GM21528 (cell line): ENCODE measurements around the gene SUSD6.
"Not testable (repeated sequence)": the region's sequence is repeated elsewhere in the genome, so short reads cannot be mapped to it uniquely, and the experiment has no call there.

ENCODE experiments used
- ATAC-seq: cut with Tn5 transposase; IDR thresholded peaks from one replicate; pipeline ENCODE4 v1.9.1; 2021; ENCODE audit warnings: mild to moderate bottlenecking, moderate library complexity; ENCODE audit not compliant: unreplicated experiment, low FRiP score

SUSD6 gene

DNA sequence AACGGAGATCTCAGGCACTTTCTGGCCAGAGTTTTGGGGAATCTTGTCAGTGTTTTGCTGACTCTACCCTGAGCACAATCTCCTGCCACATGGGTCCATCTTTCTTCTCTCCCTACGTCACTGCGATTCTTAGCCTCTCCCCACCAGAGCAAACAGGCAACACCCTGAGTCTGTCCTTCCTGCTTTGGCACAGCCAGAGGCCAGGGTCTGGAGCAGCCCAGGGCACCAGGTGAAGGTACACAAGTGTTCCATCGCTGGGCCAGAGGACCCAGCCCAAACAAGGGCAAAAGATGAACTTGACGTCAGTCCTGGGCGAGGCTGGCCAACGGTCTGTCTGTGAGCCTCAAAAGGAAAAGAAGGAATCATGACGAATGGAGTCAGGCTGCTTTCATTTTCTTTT is 24.0 kb upstream of the SUSD6 start:
- no peak for ATAC-seq

DNA sequence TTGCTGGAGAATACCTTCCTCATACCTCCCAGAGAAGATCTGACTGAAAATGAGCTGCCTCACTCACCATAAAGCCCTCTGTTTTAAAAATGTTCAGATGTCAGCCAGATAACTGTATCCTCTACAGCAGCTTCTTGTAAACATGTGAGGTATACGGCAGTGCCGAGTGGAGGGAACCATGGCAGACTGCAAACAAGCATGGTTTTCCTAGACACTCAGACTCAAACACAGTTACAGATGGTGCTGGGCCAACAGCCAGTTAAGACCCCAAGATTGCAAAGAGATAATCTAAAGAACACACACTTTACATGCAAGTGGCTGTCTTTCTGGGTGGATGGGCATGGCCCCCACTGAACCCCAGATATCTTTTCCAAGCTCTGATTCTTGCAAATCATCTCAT is 20.1 kb upstream of the SUSD6 start:
- no peak for ATAC-seq

DNA sequence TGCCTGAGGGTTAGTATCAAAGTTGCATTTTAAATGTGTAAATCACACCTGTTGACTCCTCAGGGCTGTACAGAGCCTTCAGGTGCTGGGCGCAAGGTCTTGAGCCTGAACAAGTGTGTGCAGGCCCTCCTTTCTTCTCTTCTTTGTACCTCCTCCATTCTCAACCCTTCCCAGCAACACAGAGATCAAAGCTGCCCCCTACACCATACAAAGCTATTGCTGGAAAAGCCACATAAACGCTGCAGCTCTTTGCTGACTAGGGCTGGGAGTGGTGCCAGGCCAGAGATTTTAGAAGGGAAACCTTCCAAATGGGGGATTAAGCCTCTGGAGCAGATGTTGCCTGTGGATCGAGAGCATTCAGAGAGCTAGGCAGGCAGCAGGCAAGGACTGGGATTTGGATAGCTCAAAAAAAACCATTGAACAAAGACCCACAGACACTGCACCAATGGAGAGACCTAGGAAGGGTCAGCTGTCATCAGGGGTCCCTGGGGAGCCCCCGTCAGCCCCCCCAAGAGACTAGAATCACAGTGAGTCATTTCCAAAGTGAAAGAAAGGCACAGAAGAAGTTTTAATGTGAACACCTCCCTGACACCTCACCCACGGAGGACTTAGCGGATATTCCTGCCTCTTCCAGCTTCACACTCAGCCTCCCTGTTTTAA is 18.2 kb upstream of the SUSD6 start:
- ATAC-seq: no peak

DNA sequence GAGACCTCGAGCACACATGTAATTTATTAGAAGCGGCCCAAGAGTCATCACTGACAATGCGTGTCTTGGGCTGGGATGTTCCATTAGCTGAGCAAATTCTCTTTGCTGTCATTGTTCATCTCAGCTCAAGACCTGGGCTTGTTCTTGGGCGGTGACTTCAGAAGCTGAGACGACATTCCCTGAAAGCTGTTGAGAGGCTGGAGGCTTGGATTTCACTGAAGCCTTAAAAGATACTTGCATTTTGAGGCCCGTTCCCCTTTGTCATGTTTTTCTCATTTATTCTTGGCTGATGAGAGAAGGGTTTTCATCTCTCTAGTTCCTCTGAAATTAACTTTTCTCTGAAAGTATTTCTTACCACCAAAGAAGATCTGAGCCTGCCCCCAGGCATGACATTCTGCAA is 16.6 kb upstream of the SUSD6 start:
- no peak for ATAC-seq

DNA sequence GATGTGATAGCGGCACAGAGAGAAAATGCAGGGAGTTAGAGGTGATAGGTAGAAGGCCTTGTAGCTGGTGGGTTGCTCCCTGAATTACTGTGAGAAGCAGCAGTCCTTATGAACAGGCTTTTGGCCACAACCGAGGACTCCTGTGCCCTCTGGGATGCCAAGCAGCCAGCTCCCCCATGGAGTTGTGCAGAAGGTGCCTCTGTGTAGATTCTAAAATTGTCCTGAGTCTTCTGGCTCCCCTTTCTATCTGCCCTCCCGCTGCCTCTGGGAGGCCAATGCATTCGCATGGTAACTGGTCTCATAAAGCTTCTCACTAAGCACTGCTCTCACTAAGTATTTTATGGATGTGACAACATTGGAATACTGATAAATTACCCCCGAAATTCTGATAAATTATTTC is 16.1 kb upstream of the SUSD6 start:
- no peak for ATAC-seq

DNA sequence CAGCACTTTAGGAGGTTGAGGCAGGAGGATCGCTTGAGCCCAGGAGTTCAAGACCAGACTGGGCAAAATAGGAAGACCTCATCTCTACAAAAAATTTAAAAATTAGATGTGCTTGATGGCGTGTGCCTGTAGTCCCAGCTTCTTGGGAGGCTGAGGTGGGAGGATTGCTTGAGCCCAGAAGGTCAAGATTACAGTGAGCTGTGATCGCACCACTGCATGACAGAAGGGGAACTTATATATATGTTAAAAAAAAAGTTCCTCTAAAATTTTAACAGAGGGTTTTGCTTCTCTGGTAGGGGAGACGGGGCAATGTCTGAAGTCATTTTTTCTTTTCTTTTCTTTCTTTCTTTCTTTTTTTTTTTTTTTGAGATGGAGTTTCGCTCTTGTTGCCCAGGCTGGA is 12.0 kb upstream of the SUSD6 start:
- not testable (repeated sequence) for ATAC-seq

DNA sequence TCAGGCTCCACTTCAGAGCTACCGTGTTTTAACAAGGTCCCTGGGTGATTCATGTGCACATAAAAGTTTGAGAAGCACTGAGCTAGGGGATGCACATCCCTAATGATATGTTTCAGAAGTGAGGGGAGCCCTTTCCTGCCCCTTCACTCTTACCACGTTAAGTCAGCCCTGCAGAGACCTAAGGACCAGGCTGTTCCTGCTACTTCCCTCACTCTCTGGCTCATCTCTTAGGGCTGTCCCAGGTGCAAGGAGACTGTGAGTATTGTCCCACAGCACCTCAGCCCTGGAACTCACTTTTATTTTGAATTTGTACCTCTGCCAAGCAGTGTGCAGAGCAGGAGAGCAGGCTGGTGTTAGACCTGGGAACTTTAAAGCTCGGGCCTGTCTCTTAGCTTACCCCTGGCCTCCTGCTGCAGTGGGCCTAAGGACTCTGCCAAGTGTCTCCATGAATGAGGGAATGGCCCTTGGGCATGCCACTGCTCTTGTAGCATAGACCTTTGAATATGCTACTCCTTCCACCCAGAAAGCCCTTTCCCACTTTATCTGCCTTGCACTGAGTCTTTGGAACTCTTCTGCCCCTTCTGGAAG is 11.0 kb upstream of the SUSD6 start:
- ATAC-seq: no peak

DNA sequence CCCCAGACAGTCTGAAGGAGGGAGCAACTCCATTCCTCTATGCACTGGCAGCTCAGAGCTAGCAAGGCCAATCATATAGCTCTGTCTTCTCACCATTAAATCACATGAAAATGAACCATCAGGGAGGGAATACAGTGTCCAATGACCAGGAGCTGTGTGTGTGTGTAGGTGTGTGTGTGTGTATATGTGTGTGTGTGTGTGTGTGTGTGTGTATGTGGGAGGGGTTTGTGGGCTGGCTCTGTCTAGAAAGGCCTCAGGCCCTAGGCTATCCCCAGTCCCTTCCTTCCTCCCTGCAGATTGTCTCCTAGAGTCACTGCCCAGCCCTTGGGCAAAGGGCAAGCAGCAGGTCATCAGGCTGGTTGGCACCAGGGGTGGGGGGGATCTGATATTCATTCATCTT is 5.7 kb upstream of the SUSD6 start:
- no peak for ATAC-seq

DNA sequence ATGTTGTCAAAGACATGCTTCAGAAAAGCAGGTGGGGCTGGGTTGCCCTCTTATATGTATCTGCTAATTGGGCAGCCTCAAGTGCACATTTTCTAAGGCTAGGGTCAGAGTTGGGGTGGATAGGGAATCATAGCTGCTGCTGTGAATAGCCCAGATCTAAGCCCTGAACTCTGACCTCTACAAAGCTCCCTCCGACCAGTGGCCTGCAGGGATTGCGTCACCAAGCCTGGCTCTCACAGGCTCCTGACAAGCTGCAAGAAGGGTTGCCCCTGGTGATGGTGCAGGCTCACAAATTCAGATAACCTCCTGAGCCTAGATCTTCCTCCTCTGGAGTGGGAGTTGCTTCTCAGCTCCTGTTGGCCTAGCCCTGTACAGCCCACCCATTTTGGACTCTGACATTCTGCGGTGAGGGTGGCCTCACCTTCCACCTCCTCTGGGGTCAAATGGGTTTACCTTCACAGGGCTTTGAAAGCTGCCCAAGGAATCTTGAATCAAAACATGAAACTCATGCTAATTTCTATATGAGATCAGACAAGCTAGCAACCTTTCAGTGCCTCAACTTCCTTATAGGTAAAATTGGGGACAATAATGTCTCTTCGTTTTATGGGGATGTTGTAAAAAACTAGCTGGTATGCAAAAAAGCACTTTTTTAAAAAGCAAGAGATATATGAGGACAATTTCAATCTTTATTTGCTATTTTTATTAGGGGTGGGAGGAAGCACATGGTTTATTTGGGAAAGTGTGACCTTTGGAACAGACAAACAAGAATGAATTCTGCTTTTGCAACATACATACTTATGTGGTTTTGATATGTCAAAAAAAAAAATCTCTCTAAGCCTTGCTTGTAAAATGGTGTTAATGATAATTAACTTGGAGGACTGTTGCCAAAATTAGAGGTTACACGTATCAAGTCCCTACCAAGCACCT is 4.9 kb upstream of the SUSD6 start:
- no peak for ATAC-seq

DNA sequence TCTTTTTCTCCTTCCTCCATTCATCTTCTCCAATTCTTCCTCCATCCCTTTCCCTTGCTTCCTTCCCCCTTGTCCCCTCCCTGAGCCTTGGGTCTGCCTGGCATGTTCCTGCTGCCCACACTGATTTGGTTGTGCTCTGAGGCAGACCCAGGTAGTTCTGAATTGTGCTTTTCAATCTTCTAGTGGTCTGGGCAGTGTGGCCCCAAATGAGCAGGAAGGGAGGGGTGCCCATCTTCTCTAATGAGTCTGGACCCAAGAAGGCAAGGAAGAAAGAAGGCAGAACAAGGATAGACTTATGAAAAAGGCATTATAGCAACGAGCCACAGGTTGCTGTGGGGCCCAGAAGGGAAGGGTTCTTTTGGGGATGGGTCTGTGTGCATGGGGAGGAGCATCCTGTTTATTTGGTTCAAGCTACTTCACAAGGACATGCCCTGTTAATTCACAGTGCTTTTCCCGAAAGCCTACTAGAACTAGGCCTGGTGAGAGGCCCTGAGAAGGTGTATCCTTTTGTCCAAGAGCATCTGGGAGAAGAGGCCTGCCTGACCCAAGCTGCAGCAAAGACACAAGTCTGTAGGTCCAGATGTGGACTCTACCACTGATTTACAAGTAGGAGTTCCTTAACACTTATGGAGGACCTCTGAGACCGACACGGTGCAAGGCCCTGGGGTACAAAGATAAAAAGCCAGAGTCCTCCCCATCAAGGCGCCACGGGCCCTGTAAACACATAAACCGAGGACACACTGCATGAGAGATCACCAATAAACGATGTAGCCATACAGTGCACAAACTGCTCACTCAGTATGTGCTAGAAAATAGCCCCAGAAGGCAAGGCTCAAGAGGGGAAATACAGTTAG is 1.1 kb upstream of the SUSD6 start:
- no peak for ATAC-seq

DNA sequence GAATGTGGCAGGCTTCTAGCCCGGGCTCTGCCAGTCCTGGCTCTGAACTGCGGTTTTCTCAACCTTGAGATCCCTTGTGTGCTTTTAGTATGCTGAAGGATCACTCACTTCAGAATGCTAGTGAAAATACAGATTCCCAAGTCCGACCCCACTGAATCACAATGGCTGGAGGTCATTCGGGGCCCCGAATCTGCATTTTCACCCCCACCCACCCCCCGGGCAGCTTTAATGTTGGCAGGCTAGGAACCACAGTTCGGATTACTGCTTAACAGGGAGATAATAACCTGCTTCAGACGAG is 573 bp upstream of the SUSD6 start:
- no peak for ATAC-seq

DNA sequence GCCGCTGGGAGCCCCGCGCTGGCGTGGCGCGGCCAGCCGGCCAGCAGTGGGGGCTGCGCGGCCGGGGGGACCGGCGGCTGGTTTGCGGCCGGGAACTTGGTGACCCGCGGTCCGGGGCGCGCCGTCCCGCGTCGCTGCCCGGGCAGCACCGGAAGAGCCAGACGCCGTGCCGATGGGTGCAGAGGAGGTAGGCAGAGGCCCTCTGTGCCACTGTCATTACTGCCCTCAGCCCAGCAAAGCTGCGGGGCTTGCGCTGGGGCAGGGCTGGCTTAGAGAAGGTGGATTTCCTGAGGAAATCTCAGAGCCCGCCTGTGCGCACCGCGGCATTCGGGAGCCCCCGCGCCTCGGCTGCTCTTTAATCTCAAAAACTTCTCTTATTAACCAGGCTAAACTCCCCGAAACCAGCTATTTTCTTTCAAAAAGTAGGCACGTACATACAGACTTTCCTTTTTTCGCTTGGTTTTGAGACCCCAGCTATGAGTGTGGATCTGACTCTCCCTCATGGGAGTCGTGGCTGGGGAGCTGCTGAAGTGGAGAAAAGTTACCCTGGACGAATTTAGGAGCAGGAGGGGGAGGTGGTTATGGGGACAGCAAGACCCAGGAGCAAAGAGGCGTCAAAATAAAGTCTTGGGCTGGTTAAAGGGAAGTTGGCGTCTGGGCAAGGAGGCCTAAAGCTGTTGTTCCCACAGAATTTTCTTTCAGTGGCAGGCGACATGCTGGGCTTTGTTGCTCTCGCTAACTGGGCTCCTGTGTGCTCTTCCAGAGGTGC is 802 bp downstream of the SUSD6 start:
- ATAC-seq: peak; percentile 13

DNA sequence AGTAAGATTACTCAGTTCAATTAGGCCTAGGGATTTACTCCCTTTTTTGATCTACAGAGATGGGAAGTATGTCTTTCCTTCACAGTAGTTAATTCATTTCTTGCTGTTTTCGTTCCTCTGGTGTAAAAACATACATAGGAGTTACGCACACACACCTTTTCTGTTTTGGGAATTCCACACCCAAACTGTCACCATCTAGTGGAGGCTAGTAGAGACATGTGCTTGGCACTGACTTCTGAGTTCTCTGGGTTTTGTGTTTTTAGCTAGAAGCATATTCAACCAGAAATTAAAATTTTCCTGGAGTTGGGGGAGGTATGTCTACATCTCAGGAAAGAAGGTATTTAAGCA is 1.4 kb downstream of the SUSD6 start:
- no peak for ATAC-seq

DNA sequence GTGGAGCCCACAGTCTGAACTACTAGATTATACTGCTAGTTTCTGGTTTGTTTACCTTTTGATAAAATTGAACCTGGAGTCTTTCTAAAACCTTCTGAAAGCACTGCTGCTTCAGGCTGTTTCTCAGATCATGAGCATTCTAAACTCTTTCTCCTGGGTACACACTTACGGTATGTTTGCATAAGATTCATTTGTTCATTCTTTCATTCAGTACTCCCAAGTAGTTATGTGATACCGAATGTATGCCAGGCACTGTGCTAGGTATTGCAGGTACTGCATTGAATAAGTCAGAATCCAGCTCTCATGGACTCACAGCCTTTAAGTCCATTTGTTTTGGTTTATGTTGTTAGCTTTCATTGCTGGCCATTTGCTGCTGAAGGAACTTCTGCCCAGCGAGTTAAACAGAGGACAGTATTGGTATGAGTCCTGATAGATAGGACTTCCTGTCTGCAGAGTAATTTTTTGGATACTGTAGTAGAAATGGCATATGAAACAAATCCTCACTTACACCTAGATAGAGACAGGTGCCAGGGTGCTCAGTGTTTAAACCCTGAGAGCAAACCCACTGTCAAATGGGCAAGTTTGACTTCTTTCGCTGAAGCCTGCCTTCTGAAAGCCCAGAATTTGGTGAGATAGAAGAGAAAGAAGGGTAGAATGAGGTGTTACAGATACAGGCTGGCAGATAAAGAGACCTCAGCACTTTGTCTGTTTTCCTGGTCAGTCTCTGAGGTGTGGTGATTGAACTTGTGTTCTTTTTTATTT is 2.1 kb downstream of the SUSD6 start:
- no peak for ATAC-seq

DNA sequence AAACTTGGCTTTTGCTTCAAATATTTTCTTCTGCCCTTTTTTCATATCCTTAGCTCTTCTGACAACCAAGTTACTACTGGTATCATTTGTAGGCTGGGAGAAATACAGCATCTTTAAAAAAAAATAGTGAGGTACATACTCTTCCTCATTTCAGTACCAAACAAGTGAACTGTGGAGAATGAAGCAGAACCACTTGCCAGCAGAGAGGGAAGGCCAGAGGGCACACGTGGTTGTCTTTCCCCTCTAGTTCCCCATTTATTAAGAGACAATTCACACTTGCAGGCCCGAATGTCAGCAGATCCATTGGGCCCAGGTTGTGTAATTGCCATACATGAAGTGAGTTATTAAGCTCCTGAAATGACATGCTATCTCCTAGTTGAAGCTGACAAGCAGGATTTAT is 3.2 kb downstream of the SUSD6 start:
- no peak for ATAC-seq

DNA sequence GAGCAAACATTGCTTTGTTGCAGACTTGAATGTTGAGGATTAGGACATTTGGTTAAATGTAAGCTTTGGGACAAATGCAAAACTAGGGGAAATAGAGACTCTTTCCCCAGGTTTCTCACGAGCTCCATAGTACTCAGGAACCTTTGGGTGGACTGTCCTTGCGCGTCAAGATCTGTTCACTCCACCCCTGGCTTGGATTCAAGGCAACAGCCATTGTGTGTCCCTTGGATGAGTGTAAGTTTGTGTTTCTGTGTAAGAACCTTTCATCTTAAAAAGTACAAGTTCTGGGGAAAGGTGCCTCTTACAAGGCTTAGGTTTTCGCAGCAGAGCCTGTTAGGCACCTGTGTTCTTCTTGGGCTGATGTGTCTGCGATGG is 3.7 kb downstream of the SUSD6 start:
- peak; percentile 1 for ATAC-seq

DNA sequence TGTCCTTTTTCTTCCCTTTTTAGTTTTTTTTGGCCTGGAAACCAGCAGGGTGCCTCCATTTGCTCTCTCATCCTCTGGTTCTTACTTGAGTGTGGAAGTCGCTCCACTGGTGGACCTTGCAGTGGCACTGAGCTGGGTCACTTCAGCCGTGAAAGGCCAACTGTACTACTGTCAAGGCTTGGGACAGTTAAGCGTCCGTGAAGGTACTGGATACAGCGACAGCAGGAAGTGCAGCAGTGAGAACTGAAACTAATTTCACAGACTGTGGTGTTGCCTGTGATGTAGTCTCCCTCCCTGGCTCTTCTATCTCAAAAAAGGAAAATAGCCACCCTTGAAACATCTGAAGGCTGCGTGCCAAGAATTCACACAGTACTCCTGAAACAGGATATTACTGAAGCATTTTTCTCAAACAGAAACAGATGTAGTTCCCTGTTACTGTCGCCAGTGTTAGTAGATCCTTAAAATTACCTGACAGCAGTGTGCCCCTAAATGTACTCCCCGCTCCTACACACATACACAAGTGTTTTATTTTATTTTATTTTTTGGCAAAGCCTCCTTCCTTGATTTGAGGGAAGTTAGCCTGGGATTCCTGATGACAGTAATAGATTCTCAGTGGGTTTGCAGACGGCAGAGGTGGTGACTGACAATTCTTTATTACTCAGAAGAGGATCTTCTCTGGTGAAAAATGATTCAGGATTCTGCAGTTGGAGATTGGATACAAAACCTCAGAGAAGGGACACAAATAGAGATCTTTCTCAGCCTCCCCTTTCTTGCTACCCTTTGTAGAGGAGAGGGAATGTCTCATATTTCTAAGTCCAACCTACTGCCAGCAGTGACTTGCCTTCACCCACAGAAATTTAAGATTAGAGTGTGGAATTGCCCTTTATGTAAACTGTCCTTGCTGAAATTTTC is 4.4 kb downstream of the SUSD6 start:
- ATAC-seq: peak; percentile 57

DNA sequence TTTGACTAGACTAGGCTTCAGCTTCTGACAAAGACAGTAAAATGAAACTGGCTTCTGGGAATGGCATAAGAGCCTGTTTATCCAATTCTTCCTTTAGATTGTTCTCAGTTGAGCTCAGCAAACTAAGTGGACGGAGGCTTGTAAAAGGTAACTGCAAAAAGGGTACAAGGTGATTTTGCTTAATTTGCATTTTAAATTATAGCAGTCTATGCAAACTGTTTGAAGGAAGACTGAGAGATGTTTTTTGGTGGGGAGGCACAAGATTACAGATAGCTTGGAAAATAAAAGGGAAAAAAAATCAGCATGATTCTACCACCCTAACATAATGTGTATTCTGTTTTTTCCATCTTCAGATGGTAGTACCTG is 5.0 kb downstream of the SUSD6 start:
- no peak for ATAC-seq

DNA sequence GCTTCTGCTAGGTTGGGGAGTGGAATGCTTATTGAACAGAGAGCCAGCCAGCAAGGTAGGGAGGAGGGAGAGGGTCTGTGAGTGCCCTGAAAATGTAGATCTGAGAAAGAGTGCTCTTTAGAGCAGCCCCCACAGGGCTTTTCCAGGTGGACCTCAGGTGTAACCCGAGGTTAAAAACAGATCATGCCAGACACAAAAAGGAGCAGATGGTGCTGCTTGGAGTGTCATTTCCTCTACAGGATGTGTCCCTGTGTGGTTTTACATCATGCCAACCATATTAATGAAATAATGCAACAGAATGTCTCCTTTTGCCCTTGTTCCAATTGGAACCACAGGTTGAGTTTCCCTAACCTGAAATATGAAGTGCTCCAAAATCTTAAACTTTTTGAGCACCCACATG is 6.4 kb downstream of the SUSD6 start:
- ATAC-seq: no peak
